Heart left ventricle (tissue), 13 donors: Measurements from ENCODE around the gene KCNK2.

Source experiments
- POLR2A ChIP-seq, 2 donors: fragments of 450-650 bp; IDR thresholded peaks; one replicate each; pipeline ENCODE4 v1.6.1; 2017; ENCODE audit warnings: antibody characterized with exemption in 2 of 2, mild to moderate bottlenecking in 2 of 2, moderate library complexity in 2 of 2
- TF ChIP-seq, protein P1 (sequence below), 12 donors: fragments of 200-600 bp; sonication (generic) in 4 of 12; IDR thresholded peaks; one replicate each; pipeline versions ENCODE4 v1.5.0 to v1.8.0; 2018 to 2022; ENCODE audit warnings: antibody characterized with exemption in 12 of 12, mild to moderate bottlenecking in 5 of 12
- donor health status: ischemic (EF 13 %, LVEDD 7.1; RV severe dilation, severe dysfunction).
- donor health status: DM: no; HTN: yes; CAD: no.
- donor health status: DM: no; HTN: no; CAD: no.
- donor health status: ischemic (EF 25% LVEDD 6.9; RV normal size, moderate dysfunction).
- donor health status: ischemic (EF 25% LVEDD 5.7; RV mildly dilated, moderate dysfunction).
- donor health status: ischemic (EF 35%, LVEDD 5.7; RV mildly dilated, moderate dysfunction).
- donor health status: nonischemic (EF 11% LVEDD 7.7; RV severe dilation, severe dysfunction).
- donor health status: DM: yes; HTN: yes; CAD: no.
- donor health status: PGD.
- donor health status: ischemic (EF 29% LVEDD 5.4; RV normal size, mild dysfunction).
- donor health status: nonischemic (EF 23%, LVEDD 6.1; RV moderate dilation, normal function).

DNA sequence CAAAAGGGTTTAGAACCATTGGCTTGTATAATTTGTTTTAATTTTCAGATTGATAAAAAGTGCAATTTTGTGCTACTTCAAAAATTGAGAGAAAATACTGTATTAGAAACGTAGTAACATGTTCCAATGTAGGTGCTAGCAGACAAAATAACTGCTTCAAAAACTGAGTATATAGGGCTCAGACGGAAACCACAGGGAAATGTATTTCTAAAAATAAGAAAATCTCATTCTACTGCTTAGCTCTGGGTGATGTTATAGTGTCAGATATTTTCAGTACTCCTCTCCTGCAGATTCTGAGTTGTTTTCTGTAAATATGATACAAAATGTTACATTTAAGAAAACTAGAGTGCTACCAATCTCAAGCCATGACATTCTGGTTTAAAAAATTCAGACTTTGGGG, 55.4 kb downstream of the KCNK2 start:
- TF ChIP-seq POLR2A (IDR thresholded peaks at IDR 0.05) = no peak
- TF ChIP-seq, protein P1, sequence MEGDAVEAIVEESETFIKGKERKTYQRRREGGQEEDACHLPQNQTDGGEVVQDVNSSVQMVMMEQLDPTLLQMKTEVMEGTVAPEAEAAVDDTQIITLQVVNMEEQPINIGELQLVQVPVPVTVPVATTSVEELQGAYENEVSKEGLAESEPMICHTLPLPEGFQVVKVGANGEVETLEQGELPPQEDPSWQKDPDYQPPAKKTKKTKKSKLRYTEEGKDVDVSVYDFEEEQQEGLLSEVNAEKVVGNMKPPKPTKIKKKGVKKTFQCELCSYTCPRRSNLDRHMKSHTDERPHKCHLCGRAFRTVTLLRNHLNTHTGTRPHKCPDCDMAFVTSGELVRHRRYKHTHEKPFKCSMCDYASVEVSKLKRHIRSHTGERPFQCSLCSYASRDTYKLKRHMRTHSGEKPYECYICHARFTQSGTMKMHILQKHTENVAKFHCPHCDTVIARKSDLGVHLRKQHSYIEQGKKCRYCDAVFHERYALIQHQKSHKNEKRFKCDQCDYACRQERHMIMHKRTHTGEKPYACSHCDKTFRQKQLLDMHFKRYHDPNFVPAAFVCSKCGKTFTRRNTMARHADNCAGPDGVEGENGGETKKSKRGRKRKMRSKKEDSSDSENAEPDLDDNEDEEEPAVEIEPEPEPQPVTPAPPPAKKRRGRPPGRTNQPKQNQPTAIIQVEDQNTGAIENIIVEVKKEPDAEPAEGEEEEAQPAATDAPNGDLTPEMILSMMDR (IDR thresholded peaks at IDR 0.05) = no peak
